Mucosa of descending colon (tissue), 3 donors: ENCODE measurements around the gene MYO3B. TPM values are rescaled to one million over a fixed set of nuclear protein-coding genes. Genes with fewer than 3 reads are reported as not detected.

Experiments used
- ATAC-seq: fragments of 200-7000 bp; cut with Tn5 transposase; one replicate; pipeline ENCODE4 v1.9.1; 2020; ENCODE audit warnings: mild to moderate bottlenecking, moderate library complexity
- DNase-seq, 3 donors: peaks; one replicate each; pipeline ENCODE4 v3.0.0-alpha.2; 2020
- H3K36me3 ChIP-seq: fragments of 200-600 bp; one replicate; pipeline ENCODE4 v1.8.0; 2021; ENCODE audit warnings: low read depth, mild to moderate bottlenecking
- H3K4me1 ChIP-seq: fragments of 200-600 bp; one replicate; pipeline ENCODE4 v1.8.0; 2021; ENCODE audit warnings: low read depth, mild to moderate bottlenecking
- H3K4me3 ChIP-seq: fragments of 200-600 bp; one replicate; pipeline ENCODE4 v1.8.0; 2021; ENCODE audit warnings: mild to moderate bottlenecking
- H3K9me3 ChIP-seq: fragments of 200-600 bp; one replicate; pipeline ENCODE4 v1.8.0; 2021; ENCODE audit warnings: mild to moderate bottlenecking
- intact Hi-C, 2 donors: fragments of 100-400 bp; cut with DNase I in 1 of 2; cut with micrococcal nuclease in 1 of 2; formaldehyde crosslinking; loops; one replicate each; pipeline versions ENCODE4 v1.11.0 to v1.11.1; 2022; cut with DNase I, micrococcal nuclease
- total RNA-seq, 3 donors: library from RNA; stranded (reverse); fragmentation: NEBNext Ultra II Directional in 2 of 3; extraction: Animal tissue kit (Norgen Biotek cat#: 25700) in 2 of 3; gene quantifications; one replicate each; pipeline versions ENCODE4 v1.2.1 to v1.2.4, GENCODE V29; 2021 to 2023
- TF ChIP-seq, protein P1 (sequence below): fragments of 200-600 bp; IDR thresholded peaks from one replicate; pipeline ENCODE4 v1.8.0; 2022; ENCODE audit warnings: antibody characterized with exemption, mild to moderate bottlenecking
- donor health status: DM: no; HTN: no; CAD: no; lungs with moderate emphysema.
- donor health status: DM: no; HTN: no; CAD: no.
- donor health status: DM: no; HTN: yes; CAD: no.

MYO3B gene
- total RNA-seq, 3 donors from 2014 or later = 0.06 to 0.39 (median 0.09) TPM

GRCh38 chr2:170518911-170519310, 341.0 kb downstream of the MYO3B start:
- Histone ChIP-seq H3K9me3 (no peaks in the 10 kb centered on the region), H3K4me1 (no peaks in the 10 kb centered on the region), H3K36me3 (no peaks in the 10 kb centered on the region), H3K4me3 (no peak overlapping the region)
- ATAC-seq (no peak), DNase-seq (no peak)
- TF ChIP-seq, protein P1, sequence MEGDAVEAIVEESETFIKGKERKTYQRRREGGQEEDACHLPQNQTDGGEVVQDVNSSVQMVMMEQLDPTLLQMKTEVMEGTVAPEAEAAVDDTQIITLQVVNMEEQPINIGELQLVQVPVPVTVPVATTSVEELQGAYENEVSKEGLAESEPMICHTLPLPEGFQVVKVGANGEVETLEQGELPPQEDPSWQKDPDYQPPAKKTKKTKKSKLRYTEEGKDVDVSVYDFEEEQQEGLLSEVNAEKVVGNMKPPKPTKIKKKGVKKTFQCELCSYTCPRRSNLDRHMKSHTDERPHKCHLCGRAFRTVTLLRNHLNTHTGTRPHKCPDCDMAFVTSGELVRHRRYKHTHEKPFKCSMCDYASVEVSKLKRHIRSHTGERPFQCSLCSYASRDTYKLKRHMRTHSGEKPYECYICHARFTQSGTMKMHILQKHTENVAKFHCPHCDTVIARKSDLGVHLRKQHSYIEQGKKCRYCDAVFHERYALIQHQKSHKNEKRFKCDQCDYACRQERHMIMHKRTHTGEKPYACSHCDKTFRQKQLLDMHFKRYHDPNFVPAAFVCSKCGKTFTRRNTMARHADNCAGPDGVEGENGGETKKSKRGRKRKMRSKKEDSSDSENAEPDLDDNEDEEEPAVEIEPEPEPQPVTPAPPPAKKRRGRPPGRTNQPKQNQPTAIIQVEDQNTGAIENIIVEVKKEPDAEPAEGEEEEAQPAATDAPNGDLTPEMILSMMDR = no peak
- intact Hi-C loops = no loop called here

DNA sequence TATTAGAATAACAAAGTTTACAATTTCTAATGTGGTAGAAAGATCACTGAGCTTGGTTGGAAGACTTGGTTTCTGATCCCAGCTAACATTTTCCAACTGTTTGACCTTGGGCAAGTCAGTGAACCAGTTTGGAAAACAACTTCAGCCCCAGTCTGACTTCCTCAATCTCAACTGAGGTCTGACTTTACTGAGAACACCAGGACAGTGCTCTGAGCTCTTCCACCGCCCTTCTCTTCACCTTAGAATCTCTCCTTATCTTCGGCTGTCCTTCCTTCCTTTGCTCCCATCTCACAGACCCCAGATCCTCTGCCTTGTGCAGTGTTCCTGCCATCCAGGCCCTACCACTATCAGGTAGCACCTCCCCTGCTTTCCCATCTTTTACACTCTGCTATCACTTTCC, 343.4 kb downstream of the MYO3B start:
- Histone ChIP-seq H3K4me1 (no peaks in the 10 kb centered on the region), H3K4me3 (no peak overlapping the region), H3K36me3 (no peaks in the 10 kb centered on the region), H3K9me3 (no peaks in the 10 kb centered on the region)
- intact Hi-C loops = no loop called here
- TF ChIP-seq, protein P1 = no peak
- ATAC-seq = no peak
- no peak for DNase-seq

GRCh38 chr2:170523506-170523905, 345.6 kb downstream of the MYO3B start:
- Histone ChIP-seq H3K4me3 (no peak overlapping the region), H3K4me1 (no peaks in the 10 kb centered on the region), H3K9me3 (no peaks in the 10 kb centered on the region), H3K36me3 (no peaks in the 10 kb centered on the region)
- TF ChIP-seq, protein P1 = no peak
- no peak for DNase-seq
- intact Hi-C loops = no loop called here
- ATAC-seq = no peak

- no peak for ATAC-seq
- no peak for DNase-seq
- H3K9me3 ChIP-seq = no peaks in the 10 kb centered on the region
- intact Hi-C loops = no loop called here
- TF ChIP-seq, protein P1 = no peak
- no peaks in the 10 kb centered on the region for H3K36me3 ChIP-seq
- no peak overlapping the region for H3K4me3 ChIP-seq
- H3K4me1 ChIP-seq = no peaks in the 10 kb centered on the region
Measured at GRCh38 chr2:170524828-170525565, 347.1 kb downstream of the MYO3B start.

DNA sequence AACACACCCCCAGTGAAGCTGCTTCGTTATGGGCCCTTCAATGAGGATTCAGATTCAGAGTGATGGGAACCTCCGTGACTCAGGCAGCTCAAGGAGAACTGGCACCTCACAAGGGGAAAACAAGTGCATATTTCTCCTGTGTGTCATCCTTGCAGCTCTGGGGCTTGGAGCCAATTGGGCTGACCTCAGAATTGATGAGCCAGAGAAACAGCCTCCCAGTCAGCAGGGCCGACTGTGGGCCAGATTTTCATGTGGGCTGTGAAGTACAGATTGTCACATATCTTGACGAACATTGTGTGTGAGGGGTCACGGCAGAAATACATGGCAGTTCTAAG, 347.6 kb downstream of the MYO3B start:
- ATAC-seq = peak; percentile 38
- intact Hi-C loops = no loop called here
- H3K36me3 ChIP-seq = no peaks in the 10 kb centered on the region
- DNase-seq = peak in 2 of 3 donors; percentile 33 to 42
- TF ChIP-seq, protein P1 = no peak
- H3K4me3 ChIP-seq = no peak overlapping the region
- H3K9me3 ChIP-seq = no peaks in the 10 kb centered on the region
- H3K4me1 ChIP-seq = no peaks in the 10 kb centered on the region

GRCh38 chr2:170530284-170530745, 352.4 kb downstream of the MYO3B start:
- peak; percentile 77 to 84 (median 82) for DNase-seq
- TF ChIP-seq, protein P1 = no peak
- Histone ChIP-seq H3K36me3 (no peaks in the 10 kb centered on the region), H3K9me3 (no peaks in the 10 kb centered on the region), H3K4me3 (no peak overlapping the region), H3K4me1 (no peaks in the 10 kb centered on the region)
- ATAC-seq = peak; percentile 91
- intact Hi-C loops = no loop called here
